ENCODE data around the gene RAB3GAP1. TPM values are rescaled to one million over a fixed set of nuclear protein-coding genes. Genes with fewer than 3 reads are reported as not detected.
A peak's percentile ranks its signal among the peaks of the same experiment; 100 is the strongest.

Gene RAB3GAP1
- total RNA-seq, 1 experiment from 2014 or later, result 38.9 TPM

GRCh38 chr2:135052997-135053474 lies 944 bp downstream of the RAB3GAP1 start:
- peak overlapping the region; percentile 82 for H3K4me3 ChIP-seq (ENCODE audit: low read depth, low read length, poor library complexity, severe bottlenecking)
- H3K4me1 ChIP-seq (ENCODE audit: insufficient read depth, low read length, poor library complexity, severe bottlenecking), result peaks cover 28% of the 10 kb centered on the region
- no peaks in the 10 kb centered on the region for H3K27me3 ChIP-seq (replicated peaks; ENCODE audit: insufficient read depth, low read depth, low read length, poor library complexity)
- H3K27ac ChIP-seq (ENCODE audit: low read depth, low read length, poor library complexity, severe bottlenecking), result peak overlapping the region; percentile 94
- TF ChIP-seq CTCF (conservative IDR thresholded peaks at IDR 0.05; ENCODE audit: low read depth, low read length) (no peak), EZH2 (IDR thresholded peaks at IDR 0.05; ENCODE audit: borderline replicate concordance, low read depth, low read length, poor library complexity, severe bottlenecking) (no peak)
- ChIA-PET POLR2A (ENCODE audit: low non-redundant PET) (interaction anchor here (0.7 kb wide), 1 partner anchor 616 kb away, joined by 4 read pairs; no protein-coding TSS in a partner anchor), CTCF (no interaction called here)
- no TSS peak for BruUV-seq (replicated peaks)
- intact Hi-C loops (cut with micrococcal nuclease; ENCODE audit: unreplicated experiment), result loop anchor here (5.0 kb wide), 1 partner anchor 479 kb away; the partner anchor contains the start of genes R3HDM1 and ZRANB3
- H3K36me3 ChIP-seq (ENCODE audit: insufficient read depth, low read length, poor library complexity, severe bottlenecking), result peaks cover 6% of the 10 kb centered on the region
- no peak for DNase-seq (ENCODE audit: low spot score)
- H3K9me3 ChIP-seq (ENCODE audit: low read depth, low read length, poor library complexity, severe bottlenecking), result no peaks in the 10 kb centered on the region

GRCh38 chr2:135055182-135055786 lies 3.2 kb downstream of the RAB3GAP1 start:
- H3K4me3 ChIP-seq (ENCODE audit: low read depth, low read length, poor library complexity, severe bottlenecking), result no peak overlapping the region
- ChIA-PET POLR2A (ENCODE audit: low non-redundant PET) (interaction anchor here (0.6 kb wide), 1 partner anchor 109 kb away, joined by 3 read pairs; no protein-coding TSS in a partner anchor), CTCF (no interaction called here)
- no peaks in the 10 kb centered on the region for H3K27me3 ChIP-seq (replicated peaks; ENCODE audit: insufficient read depth, low read depth, low read length, poor library complexity)
- H3K9me3 ChIP-seq (ENCODE audit: low read depth, low read length, poor library complexity, severe bottlenecking), result no peaks in the 10 kb centered on the region
- peak; percentile 33 for DNase-seq (ENCODE audit: low spot score)
- peak overlapping the region; percentile 4 for H3K27ac ChIP-seq (ENCODE audit: low read depth, low read length, poor library complexity, severe bottlenecking)
- H3K36me3 ChIP-seq (ENCODE audit: insufficient read depth, low read length, poor library complexity, severe bottlenecking), result peaks cover 15% of the 10 kb centered on the region
- TF ChIP-seq CTCF (conservative IDR thresholded peaks at IDR 0.05; ENCODE audit: low read depth, low read length) (no peak), EZH2 (IDR thresholded peaks at IDR 0.05; ENCODE audit: borderline replicate concordance, low read depth, low read length, poor library complexity, severe bottlenecking) (no peak)
- intact Hi-C loops (cut with micrococcal nuclease; ENCODE audit: unreplicated experiment), result no loop called here
- BruUV-seq (replicated peaks), result no TSS peak
- peaks cover 28% of the 10 kb centered on the region for H3K4me1 ChIP-seq (ENCODE audit: insufficient read depth, low read length, poor library complexity, severe bottlenecking)

GRCh38 chr2:135056790-135057189 lies 4.7 kb downstream of the RAB3GAP1 start:
- intact Hi-C loops (cut with micrococcal nuclease; ENCODE audit: unreplicated experiment), result no loop called here
- Histone ChIP-seq H3K4me3 (ENCODE audit: low read depth, low read length, poor library complexity, severe bottlenecking) (no peak overlapping the region), H3K4me1 (ENCODE audit: insufficient read depth, low read length, poor library complexity, severe bottlenecking) (peaks cover 28% of the 10 kb centered on the region), H3K27ac (ENCODE audit: low read depth, low read length, poor library complexity, severe bottlenecking) (peak overlapping the region; percentile 70), H3K27me3 (replicated peaks; ENCODE audit: insufficient read depth, low read depth, low read length, poor library complexity) (no peaks in the 10 kb centered on the region), H3K36me3 (ENCODE audit: insufficient read depth, low read length, poor library complexity, severe bottlenecking) (peaks cover 27% of the 10 kb centered on the region), H3K9me3 (ENCODE audit: low read depth, low read length, poor library complexity, severe bottlenecking) (no peaks in the 10 kb centered on the region)
- TF ChIP-seq CTCF (conservative IDR thresholded peaks at IDR 0.05; ENCODE audit: low read depth, low read length) (no peak), EZH2 (IDR thresholded peaks at IDR 0.05; ENCODE audit: borderline replicate concordance, low read depth, low read length, poor library complexity, severe bottlenecking) (no peak)
- no TSS peak for BruUV-seq (replicated peaks)
- ChIA-PET POLR2A (ENCODE audit: low non-redundant PET) (interaction anchor here (0.9 kb wide), 1 partner anchor 1555 kb away, joined by 4 read pairs; no protein-coding TSS in a partner anchor), CTCF (no interaction called here)
- DNase-seq (ENCODE audit: low spot score), result no peak
